ENCODE results near the gene SLC25A30. TPM values are rescaled to one million over a fixed set of nuclear protein-coding genes. Genes with fewer than 3 reads are reported as not detected.
"Not testable (repeated sequence)": the region's sequence is repeated elsewhere in the genome, so short reads cannot be mapped to it uniquely, and the experiment has no call there.

SLC25A30 gene
- polyA plus RNA-seq, 4 donors, result 22.6 to 29.3 (median 27.2) TPM

- DNase-seq (ENCODE audit: low read depth in 4 of 4, low spot score in 2 of 4), result peak in 2 of 4 donors; percentile 54 to 55
Observed at GRCh38 chr13:45370922-45371406, 47.2 kb downstream of the SLC25A30 start.

GRCh38 chr13:45369116-45369515, 49.1 kb downstream of the SLC25A30 start:
- no peak for DNase-seq (ENCODE audit: low read depth in 4 of 4, low spot score in 2 of 4)

- DNase-seq (ENCODE audit: low read depth in 4 of 4, low spot score in 2 of 4), result no peak
Observed at GRCh38 chr13:45368571-45368970, 49.6 kb downstream of the SLC25A30 start.

GRCh38 chr13:45368005-45368404, 50.2 kb downstream of the SLC25A30 start:
- DNase-seq (ENCODE audit: low read depth in 4 of 4, low spot score in 2 of 4), result no peak

- no peak for DNase-seq (ENCODE audit: low read depth in 4 of 4, low spot score in 2 of 4)
Observed at GRCh38 chr13:45367358-45367757, 50.8 kb downstream of the SLC25A30 start.

GRCh38 chr13:45365558-45365885, 52.7 kb downstream of the SLC25A30 start:
- no peak for DNase-seq (ENCODE audit: low read depth in 4 of 4, low spot score in 2 of 4)

GRCh38 chr13:45364876-45365557, 53.2 kb downstream of the SLC25A30 start:
- no peak for DNase-seq (ENCODE audit: low read depth in 4 of 4, low spot score in 2 of 4)

- DNase-seq (ENCODE audit: low read depth in 4 of 4, low spot score in 2 of 4), result no peak
Observed at GRCh38 chr13:45362939-45363338, 55.2 kb downstream of the SLC25A30 start.

GRCh38 chr13:45361596-45362206, 56.5 kb downstream of the SLC25A30 start:
- no peak for DNase-seq (ENCODE audit: low read depth in 4 of 4, low spot score in 2 of 4)

GRCh38 chr13:45356966-45357672, 61.1 kb downstream of the SLC25A30 start:
- DNase-seq (ENCODE audit: low read depth in 4 of 4, low spot score in 2 of 4), result no peak

GRCh38 chr13:45353895-45354294, 64.3 kb downstream of the SLC25A30 start:
- DNase-seq (ENCODE audit: low read depth in 4 of 4, low spot score in 2 of 4), result no peak

GRCh38 chr13:45352031-45352430, 66.1 kb downstream of the SLC25A30 start:
- no peak for DNase-seq (ENCODE audit: low read depth in 4 of 4, low spot score in 2 of 4)

- no peak for DNase-seq (ENCODE audit: low read depth in 4 of 4, low spot score in 2 of 4)
Observed at GRCh38 chr13:45350152-45350551, 68.0 kb downstream of the SLC25A30 start.

GRCh38 chr13:45349438-45349837, 68.7 kb downstream of the SLC25A30 start:
- DNase-seq (ENCODE audit: low read depth in 4 of 4, low spot score in 2 of 4), result no peak

- not testable (repeated sequence) for DNase-seq (ENCODE audit: low read depth in 4 of 4, low spot score in 2 of 4)
Observed at GRCh38 chr13:45344064-45344463, 74.1 kb downstream of the SLC25A30 start.

Other genes starting within 250 kb of the SLC25A30 start
- gene KCTD4, start 217.3 kb downstream of the SLC25A30 start, polyA plus RNA-seq (ENCODE audit: insufficient read length in 4 of 4), result under 1 TPM; 0.35 to 0.79 (median 0.56) TPM
- 1,000 to 10,000 TPM; 6,025 to 6,976 (median 6,405) TPM for gene TPT1, start 77.2 kb downstream of the SLC25A30 start, polyA plus RNA-seq (ENCODE audit: insufficient read length in 4 of 4)
- gene COG3, start 46.6 kb upstream of the SLC25A30 start, polyA plus RNA-seq (ENCODE audit: insufficient read length in 4 of 4), result 10 to 100 TPM; 27.9 to 35.8 (median 33.3) TPM
- gene ERICH6B, start 197.4 kb upstream of the SLC25A30 start, polyA plus RNA-seq (ENCODE audit: insufficient read length in 4 of 4), result 1 to 10 TPM in 2 of 4 donors, under 1 TPM in 2; 0.88 to 4.2 (median 2.1) TPM

Data from left renal cortex interstitium (tissue), 4 donors.